NCI-H1048 (cell line): ENCODE data around the gene ZBTB20.

ENCODE experiments used
- DNase-seq: peaks from one replicate; lab custom pipeline; 2025; lab: John Stamatoyannopoulos, UW

The ZBTB20 gene

DNA sequence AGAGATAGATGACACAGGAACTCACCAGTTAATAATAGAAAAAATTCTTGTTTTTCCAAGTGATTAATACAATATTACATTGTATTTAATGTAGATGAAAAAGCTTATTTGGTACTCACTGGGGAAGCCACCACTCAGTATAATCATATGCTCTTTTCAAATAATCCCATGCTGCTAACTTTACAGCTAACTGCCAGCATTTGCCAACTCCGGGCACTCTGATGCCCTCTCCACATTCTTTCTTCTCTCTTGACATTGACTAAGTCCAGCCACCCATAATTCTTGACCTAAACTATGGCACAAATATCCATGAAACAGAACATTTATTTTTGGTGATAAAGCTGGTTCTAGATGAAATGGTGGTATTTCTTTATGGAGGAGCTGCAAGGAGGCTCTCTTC lies 384.9 kb downstream of the ZBTB20 start:
- no peak for DNase-seq

DNA sequence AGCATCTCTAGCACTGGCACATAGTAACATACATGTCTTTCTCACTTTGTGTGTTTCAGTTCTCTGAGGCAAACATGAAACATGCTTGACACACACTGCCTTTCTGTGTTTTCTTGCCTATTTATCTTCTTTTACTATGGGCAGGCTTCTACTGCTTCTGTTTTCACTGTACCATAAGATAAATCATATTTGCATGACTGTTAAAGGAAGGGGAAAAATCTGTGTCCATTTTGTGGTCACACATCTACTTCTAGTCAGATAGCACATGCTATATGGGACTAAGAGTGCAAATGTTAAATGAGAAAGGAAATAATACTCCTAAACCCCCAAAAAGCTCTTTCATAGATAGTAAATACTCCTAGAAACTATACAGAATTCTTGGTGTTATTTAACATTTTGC lies 386.4 kb downstream of the ZBTB20 start:
- DNase-seq: no peak

DNA sequence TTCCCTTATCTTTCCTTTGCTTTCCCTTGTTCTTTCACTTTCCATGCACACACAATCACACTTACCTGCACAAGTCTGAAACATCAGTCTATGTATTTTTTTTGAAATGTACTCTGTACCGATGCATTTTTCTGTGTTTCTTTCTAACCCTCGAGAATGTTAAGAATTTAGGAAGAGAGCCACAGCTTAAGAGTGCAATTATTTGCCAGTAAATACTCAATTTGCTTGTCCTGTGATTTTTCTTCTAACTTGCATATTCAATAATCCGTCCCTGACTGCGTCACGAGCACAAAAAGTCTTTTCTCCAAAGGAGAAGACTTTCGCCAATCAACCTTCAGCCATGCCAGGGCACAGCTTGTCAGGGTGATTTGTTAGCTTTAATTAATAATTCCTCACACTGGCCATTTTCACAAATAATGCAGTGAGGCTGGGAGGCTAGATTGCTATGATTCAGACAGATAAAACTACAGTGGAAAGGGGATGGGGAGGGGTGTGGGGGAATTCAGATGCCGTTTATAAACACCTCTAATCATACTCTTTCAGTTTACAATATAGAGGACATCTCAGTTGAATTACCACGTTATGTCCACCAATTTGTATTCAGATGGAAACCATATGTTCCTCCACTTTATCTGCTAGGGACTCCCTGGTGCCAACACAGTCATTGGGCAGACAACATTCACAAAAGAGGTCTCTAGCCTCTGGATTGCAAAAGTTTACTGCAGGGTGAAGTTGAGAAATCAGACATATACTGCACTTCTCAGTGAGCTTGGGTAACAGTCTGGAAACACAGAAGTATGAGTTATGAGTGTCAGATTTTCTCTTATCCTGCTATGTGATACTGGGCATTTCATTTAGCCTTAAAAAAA lies 388.0 kb downstream of the ZBTB20 start:
- no peak for DNase-seq

DNA sequence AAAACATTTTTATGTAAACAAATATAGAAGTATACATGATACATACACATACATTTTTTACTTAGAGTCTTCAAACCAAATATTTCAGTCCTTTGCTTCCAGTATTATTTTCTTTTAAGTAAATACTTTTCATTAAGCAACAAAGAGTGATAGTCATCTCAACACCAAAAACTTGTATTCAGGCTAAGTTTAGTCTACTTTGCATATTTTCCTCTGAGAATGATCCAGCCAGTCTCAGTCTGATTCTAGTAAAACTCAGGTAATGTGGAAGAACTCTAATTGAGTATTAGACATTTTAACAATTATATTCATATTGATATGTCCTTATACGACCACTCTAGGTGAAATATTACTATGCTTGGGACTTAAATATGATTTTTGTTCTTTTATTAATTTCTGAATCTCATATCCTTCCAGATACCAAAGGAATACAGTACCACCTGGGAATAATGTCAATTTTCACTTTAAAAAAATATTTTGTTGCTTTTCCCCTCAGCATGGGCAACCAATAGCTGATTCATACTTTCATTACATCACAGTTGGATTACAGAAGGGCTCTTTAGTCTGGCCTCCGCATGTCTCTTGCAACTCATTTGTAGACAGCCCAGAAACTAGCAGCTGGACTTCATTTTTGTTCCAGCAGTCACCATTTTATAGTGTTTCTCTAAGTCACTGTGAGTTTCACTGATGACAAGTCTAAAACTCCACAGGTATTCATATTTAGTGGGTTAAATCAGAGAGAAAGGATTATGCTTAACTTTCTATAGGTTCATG lies 390.4 kb downstream of the ZBTB20 start:
- DNase-seq: no peak

DNA sequence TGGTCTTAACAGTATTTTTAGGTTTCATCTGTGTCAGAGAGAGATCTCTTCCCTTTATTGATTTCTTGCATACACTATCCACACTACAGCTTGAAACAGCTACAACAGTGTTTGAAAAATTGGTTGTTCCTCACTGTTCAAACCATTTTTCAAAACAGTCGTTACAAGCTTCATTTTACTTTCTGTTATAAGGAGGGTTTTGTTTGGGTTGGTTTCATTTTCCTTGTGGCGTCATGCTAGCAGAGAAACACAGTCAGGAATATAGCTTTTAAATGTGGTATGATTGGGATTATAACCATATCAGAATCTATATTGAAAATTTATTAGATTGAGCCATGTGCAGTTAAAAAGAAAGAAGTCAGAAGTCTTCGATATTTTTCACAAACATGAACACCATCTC lies 400.6 kb downstream of the ZBTB20 start:
- no peak for DNase-seq

DNA sequence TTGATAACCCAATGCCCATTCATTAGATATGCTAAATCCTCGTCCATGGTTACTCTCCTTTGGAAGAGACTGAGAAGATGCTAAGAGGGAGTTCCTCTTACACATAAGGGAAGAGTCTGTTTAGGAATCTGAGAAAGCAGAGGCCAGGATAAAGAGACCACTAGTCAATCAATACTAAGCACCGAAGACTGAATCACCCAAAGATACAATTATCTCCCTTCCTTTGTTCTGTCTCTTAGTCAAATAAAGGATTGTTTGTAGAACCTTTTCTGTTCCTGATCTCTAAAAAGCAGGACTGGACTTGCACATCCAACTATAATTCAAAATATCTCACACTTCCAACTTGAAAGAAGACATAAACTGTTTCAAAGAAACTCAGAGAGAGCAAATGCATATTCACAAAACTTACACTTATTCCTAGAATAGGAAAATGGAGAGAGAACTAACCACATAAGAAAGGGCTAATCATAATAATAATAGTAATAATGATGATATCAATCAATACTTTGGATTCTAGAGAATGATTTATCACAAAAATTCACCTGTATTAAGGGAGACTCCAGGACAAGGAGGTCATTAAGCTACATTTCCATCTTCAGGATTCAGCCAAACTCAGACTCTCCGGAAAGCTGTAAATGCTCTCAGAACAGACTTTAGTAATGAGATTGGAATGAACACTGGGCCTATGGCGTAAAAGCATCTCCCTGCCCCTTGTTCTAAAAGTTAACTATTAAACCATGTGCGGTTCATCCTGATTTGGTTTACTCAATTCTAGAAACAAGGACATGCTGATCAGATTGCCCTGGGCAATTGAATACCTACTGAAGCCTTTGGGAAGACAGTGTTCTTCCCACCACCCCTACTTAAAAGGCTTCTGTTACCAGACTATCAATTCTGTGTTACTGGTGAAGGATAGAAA lies 401.5 kb downstream of the ZBTB20 start:
- no peak for DNase-seq

DNA sequence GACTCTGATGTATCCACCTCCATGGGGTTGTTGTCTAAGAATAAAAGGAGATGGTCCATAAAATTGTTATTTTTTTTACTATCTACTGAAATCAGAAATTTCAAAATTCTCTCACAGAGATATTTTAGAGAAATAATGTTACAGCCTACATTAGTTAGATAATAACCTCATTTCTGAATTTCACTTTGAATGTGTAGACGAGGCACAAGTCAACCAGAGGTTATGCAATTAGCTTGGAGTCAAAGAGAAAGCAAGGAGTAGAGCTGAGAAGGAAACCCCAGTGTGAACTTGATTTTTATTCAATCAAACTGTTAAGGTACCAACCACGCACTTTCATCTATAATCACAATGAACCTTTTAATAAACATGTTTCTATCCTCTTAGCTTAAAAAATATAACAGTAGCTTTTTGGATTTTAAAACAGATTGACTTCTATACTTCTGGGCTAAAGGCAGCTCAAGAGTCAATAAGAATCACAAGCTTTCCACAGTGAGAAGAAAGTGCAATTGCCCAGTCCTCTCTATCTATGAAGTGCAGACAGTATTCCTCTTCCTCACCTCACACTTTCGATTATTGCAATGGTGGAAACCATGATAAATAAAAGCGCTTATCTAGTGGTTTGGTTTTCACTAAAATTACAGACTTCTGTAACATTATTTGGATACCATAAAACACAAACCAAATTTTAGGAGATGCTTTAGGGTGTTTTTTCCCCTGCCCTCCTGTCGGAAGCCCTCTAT lies 403.2 kb downstream of the ZBTB20 start:
- DNase-seq: no peak

DNA sequence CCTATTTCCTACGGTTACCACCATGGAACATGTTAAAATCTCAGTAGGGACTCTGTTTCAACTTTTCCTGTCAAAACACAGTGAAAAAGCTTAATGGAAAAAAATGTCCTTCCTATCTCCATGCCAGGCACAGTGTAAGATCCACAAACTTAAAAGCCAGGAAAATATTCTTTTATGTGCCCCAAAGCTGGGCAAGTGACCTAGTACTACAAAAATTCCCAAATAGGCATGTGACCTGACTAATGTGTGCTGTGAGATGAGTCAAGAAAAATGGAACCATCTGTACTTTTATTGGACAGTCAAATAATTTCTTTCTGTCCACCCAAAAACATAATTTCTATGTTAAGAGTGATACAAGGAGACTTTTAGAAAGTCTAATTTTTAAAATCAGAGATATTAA lies 406.0 kb downstream of the ZBTB20 start:
- DNase-seq: no peak

DNA sequence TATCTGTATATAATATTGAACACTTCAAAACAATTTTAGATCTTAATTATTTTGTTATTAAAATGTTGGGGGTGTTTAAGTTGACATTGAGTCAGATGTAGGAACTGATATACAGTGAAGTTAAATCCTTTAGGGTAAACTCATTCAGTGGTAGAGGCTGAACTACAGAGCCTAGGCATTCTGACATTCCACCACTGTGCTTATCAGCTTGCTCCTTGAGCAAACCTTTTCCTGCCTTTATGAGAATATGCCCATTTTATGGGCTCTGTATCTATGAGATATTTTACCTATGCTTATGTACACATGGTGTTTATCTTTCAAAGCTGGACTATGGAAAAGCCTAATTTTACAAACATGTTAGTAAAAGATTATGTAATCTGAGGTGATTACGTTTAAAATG lies 407.5 kb downstream of the ZBTB20 start:
- no peak for DNase-seq

DNA sequence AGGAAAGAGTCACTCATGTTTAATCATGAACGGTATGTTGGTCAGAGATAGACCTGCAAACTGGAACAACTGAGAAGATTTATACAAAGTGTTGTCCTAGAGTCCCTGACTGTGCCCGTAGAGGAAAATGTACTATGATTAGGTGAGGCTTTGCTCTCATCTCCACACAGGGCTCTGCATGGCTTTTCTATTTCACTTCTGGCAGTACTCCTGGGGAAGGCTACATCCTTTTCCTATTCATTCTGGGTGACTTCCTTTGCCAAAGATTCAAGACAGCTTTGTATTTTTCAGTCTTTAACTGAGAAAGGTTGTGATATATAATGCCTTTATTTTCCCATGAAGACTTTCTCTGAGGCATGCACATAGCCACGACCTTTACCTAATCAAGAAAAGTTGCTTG lies 414.7 kb downstream of the ZBTB20 start:
- no peak for DNase-seq

DNA sequence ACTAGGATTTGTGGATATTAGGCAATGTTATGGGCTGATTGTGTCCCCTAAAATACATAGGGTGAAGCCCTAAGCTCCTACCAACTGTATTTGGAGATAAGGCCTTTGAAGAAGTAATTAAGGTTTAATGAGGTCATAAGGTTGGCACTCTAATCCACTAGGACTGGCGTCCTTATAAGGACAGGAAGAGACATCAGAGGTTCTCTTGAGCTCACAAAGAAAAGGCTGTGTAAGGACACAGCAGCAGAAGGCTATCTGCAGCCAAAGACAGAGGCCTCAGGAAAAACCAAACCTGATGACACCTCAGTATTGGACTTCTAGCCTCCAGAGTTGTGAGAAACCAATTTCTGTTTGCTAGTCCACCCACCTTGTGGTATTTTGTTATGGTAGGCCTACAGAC lies 416.7 kb downstream of the ZBTB20 start:
- no peak for DNase-seq

DNA sequence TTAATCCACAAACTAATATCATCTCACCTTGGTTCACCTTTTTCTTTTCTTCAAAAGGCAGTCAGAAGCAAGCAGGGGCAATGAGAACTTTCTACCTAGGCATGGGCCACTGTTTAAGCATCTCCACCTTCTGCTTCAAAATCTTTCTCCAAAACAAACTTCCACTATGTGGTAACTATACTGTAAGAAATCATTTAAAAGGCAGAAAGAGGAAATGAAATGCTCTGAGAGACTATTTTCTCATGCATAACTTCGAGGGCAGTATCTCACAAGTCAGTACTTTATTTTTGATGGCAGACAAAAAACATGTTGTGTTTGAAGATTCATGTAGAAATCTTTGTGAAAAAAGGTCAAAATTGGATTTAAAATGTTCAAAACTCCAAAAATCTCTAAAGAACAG lies 419.7 kb downstream of the ZBTB20 start:
- DNase-seq: no peak

DNA sequence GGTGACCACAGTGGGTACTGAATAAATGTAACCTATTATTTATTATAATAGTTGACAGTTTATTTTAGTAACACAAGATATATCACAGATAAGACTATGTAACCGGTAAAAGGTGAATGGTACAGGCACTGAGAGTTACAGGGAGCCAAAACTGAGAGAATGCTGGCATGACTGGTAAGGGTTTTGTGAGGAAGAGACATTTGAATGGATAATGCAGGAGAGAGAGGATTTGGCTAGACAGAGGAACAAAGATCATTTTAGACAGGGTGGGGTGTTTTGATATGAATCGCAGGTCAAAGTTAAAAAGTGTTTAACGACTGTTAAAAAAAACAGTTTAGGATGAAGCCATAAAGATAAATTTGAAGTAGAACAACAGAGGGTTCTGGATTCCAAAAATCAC lies 421.1 kb downstream of the ZBTB20 start:
- no peak for DNase-seq

DNA sequence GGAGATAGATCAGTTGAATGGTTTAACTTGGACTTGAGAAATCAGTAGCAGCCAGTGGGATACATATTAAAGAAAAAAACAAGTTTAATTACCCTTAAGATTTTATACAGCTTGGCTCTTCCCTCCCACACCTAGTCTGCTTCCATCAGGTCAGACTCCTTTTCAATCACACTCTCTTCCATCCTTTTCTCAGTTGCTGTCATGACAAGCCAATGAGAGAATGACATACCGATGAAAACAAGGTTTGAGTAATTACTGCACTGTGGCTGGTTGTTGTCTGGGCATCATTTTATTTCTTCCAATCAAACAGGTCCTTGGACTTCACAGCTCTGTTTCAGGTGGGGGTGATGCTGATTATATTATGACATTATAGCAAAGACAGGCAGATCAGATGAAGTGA lies 424.6 kb downstream of the ZBTB20 start:
- no peak for DNase-seq

DNA sequence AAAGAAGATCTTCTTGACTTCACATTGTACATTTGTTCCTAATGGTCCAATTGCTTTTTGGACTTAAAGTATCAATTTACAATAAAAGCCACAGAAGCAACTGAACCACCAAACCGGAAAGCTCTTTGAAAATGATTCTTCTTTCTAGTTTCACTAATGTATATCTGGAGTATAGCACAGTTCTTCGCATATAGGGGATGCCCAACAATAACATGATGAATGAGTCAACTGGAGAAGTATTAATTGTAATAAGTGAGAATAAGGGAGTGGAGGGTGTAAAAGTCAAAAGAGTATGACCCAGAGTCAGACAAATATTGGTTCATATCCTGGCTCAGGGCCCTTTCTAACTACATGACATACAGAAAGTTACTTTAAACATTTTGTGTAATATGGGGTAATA lies 425.2 kb downstream of the ZBTB20 start:
- no peak for DNase-seq

DNA sequence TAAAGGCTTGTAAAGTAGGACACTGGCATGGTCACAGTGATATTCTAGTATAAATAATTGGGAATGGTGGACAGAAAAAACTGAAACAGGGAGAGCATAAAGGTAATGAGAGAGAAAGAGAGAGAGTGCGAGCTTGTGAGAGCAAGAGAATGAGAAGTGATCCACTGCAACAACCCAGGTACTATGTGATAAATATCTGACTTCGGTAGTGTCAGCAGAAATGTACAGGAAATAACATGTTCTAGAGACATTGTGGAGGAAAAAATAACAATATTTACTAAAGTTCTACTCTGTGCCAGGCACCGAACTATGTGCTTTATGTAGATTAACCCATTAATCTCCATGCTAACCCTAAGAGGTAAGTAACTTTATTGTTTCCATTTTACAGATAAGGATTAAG lies 425.9 kb downstream of the ZBTB20 start:
- no peak for DNase-seq

DNA sequence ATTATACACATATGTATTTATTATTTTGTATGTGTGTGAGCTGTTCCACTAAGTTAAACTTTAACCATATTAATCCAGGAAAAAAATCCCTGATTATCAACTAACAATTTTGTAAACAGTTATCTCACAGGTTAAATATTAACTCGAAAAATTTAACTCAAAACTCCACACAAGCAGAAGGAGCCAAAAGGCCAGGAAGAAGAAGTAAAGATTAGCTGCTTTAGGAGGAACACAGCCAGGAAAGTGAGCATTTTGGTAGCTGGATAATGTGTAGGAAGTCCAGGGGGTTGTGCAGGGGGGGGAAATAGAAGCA lies 428.2 kb downstream of the ZBTB20 start:
- no peak for DNase-seq

DNA sequence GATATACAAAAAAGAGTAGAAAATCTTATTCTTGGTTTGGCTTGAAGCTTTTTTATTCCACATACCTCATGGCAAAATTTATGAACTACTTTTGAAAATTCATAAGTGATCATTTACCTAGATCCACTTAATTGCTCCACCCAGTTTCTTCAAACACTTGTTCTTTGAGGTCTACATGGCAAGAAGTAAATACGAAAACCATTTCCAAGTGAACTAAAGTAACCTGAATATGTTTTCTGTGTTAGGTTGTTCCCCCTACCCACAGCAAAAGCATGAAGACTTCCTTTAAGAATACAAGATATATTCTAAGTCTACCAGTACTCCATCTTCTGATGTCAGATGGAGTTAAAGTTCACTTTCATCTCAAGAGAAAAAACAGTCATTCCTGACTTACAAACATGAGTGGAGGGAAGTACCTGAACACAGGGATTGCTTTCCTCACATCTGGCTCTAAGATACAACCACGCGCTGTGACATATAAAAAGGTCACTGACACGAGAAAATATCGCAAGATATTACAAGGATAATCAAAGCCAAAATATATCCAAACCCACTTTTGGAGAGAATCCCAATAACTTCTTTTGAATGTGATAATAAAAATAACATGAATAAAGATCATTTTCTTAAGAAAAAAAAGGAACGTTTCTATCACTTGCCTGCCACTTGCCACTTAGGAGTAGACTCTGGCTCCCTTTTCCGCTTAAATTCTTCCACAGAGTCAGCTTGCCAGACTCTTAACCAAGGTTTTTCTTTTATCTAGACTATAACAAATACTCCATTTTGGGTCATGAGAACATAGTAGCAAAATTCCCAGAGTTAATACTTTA lies 428.8 kb downstream of the ZBTB20 start:
- DNase-seq: no peak

DNA sequence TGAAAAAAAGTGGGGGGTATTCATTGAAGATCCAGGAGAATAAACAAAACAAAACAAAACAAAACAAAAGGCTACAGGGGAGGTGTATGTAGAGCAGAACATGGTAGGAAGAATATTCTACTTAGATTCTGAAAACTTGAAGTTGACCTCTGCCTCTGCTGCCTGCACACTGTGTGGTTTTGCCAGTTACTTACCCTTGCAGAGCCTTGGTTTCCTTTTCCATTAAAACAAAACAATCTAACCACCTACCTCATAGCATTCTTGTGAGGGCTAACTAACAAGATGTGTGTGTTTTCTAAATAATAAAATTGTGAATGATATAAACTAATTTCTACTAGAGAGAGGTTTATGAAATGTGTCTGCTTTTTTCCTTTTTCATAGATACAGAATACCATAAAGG lies 430.2 kb downstream of the ZBTB20 start:
- DNase-seq: no peak

DNA sequence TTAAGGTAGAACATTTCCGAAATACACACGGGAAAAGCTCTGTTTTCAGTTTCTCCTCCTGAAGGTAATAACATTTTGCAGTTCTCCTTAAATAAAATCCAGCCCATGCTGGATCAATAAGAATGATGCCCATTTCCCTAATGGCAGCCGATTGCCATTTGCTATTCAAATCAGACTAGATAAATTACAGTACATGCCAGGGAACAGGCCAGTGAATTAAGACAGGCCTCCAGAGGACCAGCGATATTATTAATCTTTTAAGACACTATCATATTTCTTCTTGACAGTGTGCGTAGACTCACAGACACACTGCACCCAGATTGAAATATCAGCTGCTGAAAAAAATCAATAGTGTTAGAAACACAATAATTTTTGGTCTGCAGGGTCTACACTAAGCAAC lies 431.0 kb downstream of the ZBTB20 start:
- no peak for DNase-seq

DNA sequence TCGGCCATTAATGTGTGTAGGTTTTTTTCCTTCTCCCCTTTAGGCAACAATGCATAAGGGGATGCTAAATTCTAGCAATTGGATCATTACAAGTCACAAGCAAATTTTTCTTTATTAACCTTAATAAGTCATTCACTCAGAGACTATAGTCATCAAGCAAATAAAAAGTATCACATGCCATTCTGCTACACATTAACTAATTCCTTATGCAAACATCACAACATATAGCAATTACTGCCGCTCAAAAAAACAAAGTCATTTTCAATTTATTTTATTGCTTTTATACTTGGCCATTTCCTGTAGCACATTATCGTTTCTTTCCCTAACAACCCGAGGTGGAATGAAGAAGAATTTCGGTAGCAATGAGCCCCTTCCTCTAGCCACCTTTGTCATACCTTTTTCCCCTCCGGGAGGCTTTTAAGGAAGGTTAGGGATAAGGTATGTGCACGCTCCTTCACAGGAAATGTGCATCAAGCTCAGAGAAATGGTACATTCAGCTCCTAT lies 432.1 kb downstream of the ZBTB20 start:
- no peak for DNase-seq
